Gastroesophageal sphincter (tissue), 3 donors: ENCODE data around the gene RPTOR.

Experiments
- EP300 ChIP-seq: sonication (generic); formaldehyde crosslinking; IDR thresholded peaks from one replicate; pipeline ENCODE4 v1.6.1; 2017; ENCODE audit warnings: antibody characterized with exemption, mild to moderate bottlenecking
- POLR2A ChIP-seq, 2 donors: fragments of 450-650 bp; IDR thresholded peaks; one replicate each; pipeline ENCODE4 v1.6.1; 2017; ENCODE audit warnings: antibody characterized with exemption in 2 of 2, mild to moderate bottlenecking in 2 of 2, moderate library complexity in 1 of 2
- POLR2AphosphoS5 ChIP-seq: sonication (generic); formaldehyde crosslinking; IDR thresholded peaks from one replicate; pipeline ENCODE4 v1.6.1; 2017; ENCODE audit warnings: antibody characterized with exemption
- TF ChIP-seq, protein P1 (sequence below), 4 experiments: fragments of 200-600 bp in 2 of 4; fragments of 450-650 bp in 2 of 4; sonication (generic) in 1 of 4; IDR thresholded peaks; one replicate each; pipeline ENCODE4 v1.5.1; 2017 to 2019; ENCODE audit warnings: antibody characterized with exemption in 4 of 4, mild to moderate bottlenecking in 2 of 4, moderate library complexity in 2 of 4

DNA sequence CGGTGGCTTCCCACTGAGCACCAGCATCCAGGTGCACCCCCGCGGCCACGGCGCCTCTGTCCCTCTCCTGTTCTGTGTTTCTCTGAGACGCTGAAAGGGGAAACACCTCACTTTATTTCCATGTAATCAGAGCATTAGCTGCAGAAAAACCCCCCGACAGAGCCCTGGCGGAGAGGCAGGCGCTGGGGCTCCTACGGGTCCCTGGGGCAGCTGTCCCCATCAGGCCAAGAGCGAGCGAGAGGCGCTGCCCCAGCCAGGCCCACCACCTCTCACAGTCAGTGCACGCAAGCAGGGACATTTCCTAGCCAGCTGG lies 419.9 kb downstream of the RPTOR start:
- TF ChIP-seq, protein P1, sequence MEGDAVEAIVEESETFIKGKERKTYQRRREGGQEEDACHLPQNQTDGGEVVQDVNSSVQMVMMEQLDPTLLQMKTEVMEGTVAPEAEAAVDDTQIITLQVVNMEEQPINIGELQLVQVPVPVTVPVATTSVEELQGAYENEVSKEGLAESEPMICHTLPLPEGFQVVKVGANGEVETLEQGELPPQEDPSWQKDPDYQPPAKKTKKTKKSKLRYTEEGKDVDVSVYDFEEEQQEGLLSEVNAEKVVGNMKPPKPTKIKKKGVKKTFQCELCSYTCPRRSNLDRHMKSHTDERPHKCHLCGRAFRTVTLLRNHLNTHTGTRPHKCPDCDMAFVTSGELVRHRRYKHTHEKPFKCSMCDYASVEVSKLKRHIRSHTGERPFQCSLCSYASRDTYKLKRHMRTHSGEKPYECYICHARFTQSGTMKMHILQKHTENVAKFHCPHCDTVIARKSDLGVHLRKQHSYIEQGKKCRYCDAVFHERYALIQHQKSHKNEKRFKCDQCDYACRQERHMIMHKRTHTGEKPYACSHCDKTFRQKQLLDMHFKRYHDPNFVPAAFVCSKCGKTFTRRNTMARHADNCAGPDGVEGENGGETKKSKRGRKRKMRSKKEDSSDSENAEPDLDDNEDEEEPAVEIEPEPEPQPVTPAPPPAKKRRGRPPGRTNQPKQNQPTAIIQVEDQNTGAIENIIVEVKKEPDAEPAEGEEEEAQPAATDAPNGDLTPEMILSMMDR (IDR thresholded peaks at IDR 0.05): no peak
- no peak for TF ChIP-seq POLR2AphosphoS5
- no peak for TF ChIP-seq EP300
- TF ChIP-seq POLR2A (IDR thresholded peaks at IDR 0.05): no peak
